HepG2 (cell line): Measurements from ENCODE around the gene RSPRY1. TPM values are rescaled to one million over a fixed set of nuclear protein-coding genes. Genes with fewer than 3 reads are reported as not detected.
A peak's percentile ranks its signal among the peaks of the same experiment; 100 is the strongest.

Experiments
- CHCHD3 ChIP-seq: sonication (generic); formaldehyde crosslinking; IDR thresholded peaks from 2 replicates; pipeline ENCODE4 v1.8.0; 2022; ENCODE audit warnings: mild to moderate bottlenecking, missing genetic modification reagents, moderate library complexity
- CREB1 ChIP-seq, 2 experiments: fragments of 450-650 bp in 1 of 2; IDR thresholded peaks; 2 replicates each; pipeline ENCODE4 v1.6.1; 2016 to 2017; ENCODE audit warnings: control low read depth in 1 of 2, mild to moderate bottlenecking in 1 of 2, missing compliant biosample characterization in 1 of 2, missing genetic modification characterization in 1 of 2
- FOXA3 ChIP-seq: IDR thresholded peaks from 2 replicates; pipeline ENCODE4 v1.6.1; 2016; ENCODE audit warnings: missing genetic modification reagents, missing compliant biosample characterization
- FOXJ3 ChIP-seq: sonication (generic); formaldehyde crosslinking; IDR thresholded peaks from 2 replicates; pipeline ENCODE4 v1.4.0; 2020; ENCODE audit warnings: missing genetic modification reagents, mild to moderate bottlenecking, borderline replicate concordance
- FOXO1 ChIP-seq: sonication (generic); formaldehyde crosslinking; IDR thresholded peaks from 2 replicates; pipeline ENCODE4 v1.4.0; 2020; ENCODE audit warnings: missing genetic modification reagents
- GLI4 ChIP-seq: sonication (generic); formaldehyde crosslinking; IDR thresholded peaks from 2 replicates; pipeline ENCODE4 v1.5.1; 2020; ENCODE audit warnings: missing genetic modification reagents, mild to moderate bottlenecking, moderate library complexity, borderline replicate concordance
- HDAC2 ChIP-seq: sonication (generic); formaldehyde crosslinking; IDR thresholded peaks from 2 replicates; pipeline ENCODE4 v1.4.0; 2020; ENCODE audit warnings: missing genetic modification reagents
- KAT8 ChIP-seq: IDR thresholded peaks from 2 replicates; pipeline ENCODE4 v1.6.1; 2016; ENCODE audit warnings: missing genetic modification reagents, missing compliant biosample characterization
- KDM1A ChIP-seq: IDR thresholded peaks from 2 replicates; pipeline ENCODE4 v1.6.1; 2016; ENCODE audit warnings: missing compliant biosample characterization
- MEF2D ChIP-seq: sonication (generic); formaldehyde crosslinking; IDR thresholded peaks from 2 replicates; pipeline ENCODE4 v1.5.1; 2020; ENCODE audit warnings: mild to moderate bottlenecking, missing genetic modification reagents
- MEIS1 ChIP-seq: sonication (generic); formaldehyde crosslinking; IDR thresholded peaks from 2 replicates; pipeline ENCODE4 v1.9.0; 2021; ENCODE audit warnings: mild to moderate bottlenecking, missing genetic modification reagents, moderate library complexity, borderline replicate concordance
- MXI1 ChIP-seq: IDR thresholded peaks from 3 replicates; pipeline ENCODE4 v1.6.1; 2012; ENCODE audit warnings: low read depth, low read length, inconsistent platforms, borderline replicate concordance
- NR2F6 ChIP-seq, 2 experiments: IDR thresholded peaks; 2 replicates each; pipeline ENCODE4 v1.6.1; 2016; ENCODE audit warnings: antibody characterized with exemption in 1 of 2, mild to moderate bottlenecking in 1 of 2
- POLR2G ChIP-seq: fragments of 200-400 bp; formaldehyde crosslinking; IDR thresholded peaks from 2 replicates; pipeline ENCODE4 v1.6.1; 2018; ENCODE audit warnings: mild to moderate bottlenecking, low read depth, low read length, moderate library complexity
- RARG ChIP-seq: sonication (generic); formaldehyde crosslinking; IDR thresholded peaks from 2 replicates; pipeline ENCODE4 v1.4.0; 2020; ENCODE audit warnings: low read depth, mild to moderate bottlenecking, missing genetic modification reagents
- TRAFD1 ChIP-seq: sonication (generic); formaldehyde crosslinking; IDR thresholded peaks from 2 replicates; pipeline ENCODE4 v1.5.1; 2020; ENCODE audit warnings: missing genetic modification reagents, mild to moderate bottlenecking, borderline replicate concordance
- ZBED4 ChIP-seq: sonication (generic); formaldehyde crosslinking; IDR thresholded peaks from 2 replicates; pipeline ENCODE4 v1.4.0; 2020; ENCODE audit warnings: missing genetic modification reagents, borderline replicate concordance
- ZBTB39 ChIP-seq: sonication (generic); formaldehyde crosslinking; IDR thresholded peaks from 2 replicates; pipeline ENCODE4 v1.5.0; 2020; ENCODE audit warnings: missing genetic modification reagents
- ZFP1 ChIP-seq: IDR thresholded peaks from 2 replicates; pipeline ENCODE4 v1.6.1; 2016
- ZNF121 ChIP-seq: sonication (generic); formaldehyde crosslinking; IDR thresholded peaks from 2 replicates; pipeline ENCODE4 v1.5.0; 2020; ENCODE audit warnings: mild to moderate bottlenecking, missing genetic modification reagents
- ZNF33A ChIP-seq: sonication (generic); formaldehyde crosslinking; IDR thresholded peaks from 2 replicates; pipeline ENCODE4 v1.5.1; 2020; ENCODE audit warnings: missing genetic modification reagents, mild to moderate bottlenecking, moderate library complexity, borderline replicate concordance
- ZNF367 ChIP-seq: sonication (generic); formaldehyde crosslinking; IDR thresholded peaks from 2 replicates; pipeline ENCODE4 v1.4.0; 2020; ENCODE audit warnings: missing genetic modification reagents, borderline replicate concordance
- ZNF720 ChIP-seq: sonication (generic); formaldehyde crosslinking; IDR thresholded peaks from 2 replicates; pipeline ENCODE4 v1.4.0; 2020; ENCODE audit warnings: missing genetic modification reagents
- ZNF780A ChIP-seq: sonication (generic); formaldehyde crosslinking; IDR thresholded peaks from 2 replicates; pipeline ENCODE4 v1.8.0; 2022; ENCODE audit warnings: mild to moderate bottlenecking, missing genetic modification reagents, moderate library complexity
- ZNF790 ChIP-seq: sonication (generic); formaldehyde crosslinking; IDR thresholded peaks from 2 replicates; pipeline ENCODE4 v1.8.0; 2022; ENCODE audit warnings: missing genetic modification reagents, mild to moderate bottlenecking, borderline replicate concordance
- polyA plus RNA-seq, 8 experiments: library from polyadenylated mRNA; depleted of rRNA in 3 of 8; stranded (reverse) in 7 of 8; unstranded in 1 of 8; fragments of >200 nt; fragmentation: Illumina TruSeq in 4 of 8; extraction: Trizol in 4 of 8; gene quantifications; 2 replicates each; pipeline versions ENCODE4 v1.2.1 to v1.2.3, GENCODE V29; 2011 to 2016; ENCODE audit warnings: low read depth in 4 of 8, missing spikeins in 1 of 8, mixed read lengths in 1 of 8; ENCODE audit not compliant: insufficient read depth in 1 of 8
- total RNA-seq, 5 experiments: library from RNA; depleted of rRNA; stranded (reverse); fragments of >200 nt; fragmentation: Illumina TruSeq; extraction: Trizol; gene quantifications; 2 replicates each; pipeline ENCODE4 v1.2.3, GENCODE V29; 2016; ENCODE audit warnings: low read depth in 1 of 5

Gene RSPRY1
- total and polyA plus RNA-seq, 2 of the 13 experiments (the other 11 are each of a cell fraction or from before 2014, with no cell fraction given): 53.4 to 61.0 TPM

GRCh38 chr16:57194512-57194911, 8.4 kb downstream of the RSPRY1 start (continued):
- TF ChIP-seq ZNF121 (CRISPR knock-in tag) (no peak), ZFP1 (CRISPR knock-in tag) (peak; percentile 76; the same call in 1 of the 2 replicates), MEIS1 (CRISPR knock-in tag) (no peak), POLR2G (no peak), ZNF780A (CRISPR knock-in tag) (no peak), ZBED4 (no peak), ZNF790 (CRISPR knock-in tag) (no peak), FOXJ3 (no peak), CREB1 (IDR thresholded peaks at IDR 0.05) (no peak), CREB1 (CRISPR knock-in tag; IDR thresholded peaks at IDR 0.05) (peak; percentile 63; the same call in 1 of the 2 replicates), GLI4 (CRISPR knock-in tag) (no peak), ZNF367 (CRISPR knock-in tag) (no peak), KDM1A (no peak), HDAC2 (peak; percentile 68; the same call in 1 of the 2 replicates), ZNF720 (CRISPR knock-in tag) (no peak), FOXO1 (CRISPR knock-in tag) (peak; percentile 37; the same call in 1 of the 2 replicates), CHCHD3 (no peak), MEF2D (peak; percentile 44; the same call in 1 of the 2 replicates), ZNF33A (CRISPR knock-in tag) (no peak), KAT8 (peak; percentile 81), ZBTB39 (no peak), MXI1 (peak; percentile 55; the same call in 1 of the 3 replicates), TRAFD1 (CRISPR knock-in tag) (no peak), NR2F6 (IDR thresholded peaks at IDR 0.05) (no peak; the same call in 1 of the 2 replicates), NR2F6 (CRISPR knock-in tag; IDR thresholded peaks at IDR 0.05) (peak; percentile 47; the same call in 1 of the 2 replicates), FOXA3 (peak; percentile 90), RARG (CRISPR knock-in tag) (no peak)
